ENCODE measurements around the gene SPECC1.

- TF ChIP-seq ZNF274 (IDR thresholded peaks at IDR 0.05; ENCODE audit: low read depth, low read length) (no peak), YY1 (IDR thresholded peaks at IDR 0.05; ENCODE audit: insufficient read depth, insufficient read length) (no peak), SUZ12 (IDR thresholded peaks at IDR 0.05; ENCODE audit: extremely low read depth, insufficient read depth, insufficient read length) (no peak)
Measured at GRCh38 chr17:20143740-20144139, 134.6 kb downstream of the SPECC1 start.

Measured in NT2/D1 (cell line).